A673 (cell line): ENCODE results near the gene ARHGAP8.

Experiments
- CTCF ChIP-seq: fragments of 300-800, 200-600 bp; sonication (generic); conservative IDR thresholded peaks from 2 replicates; pipeline ENCODE4 v1.5.1; 2017; ENCODE audit warnings: low read depth, mild to moderate bottlenecking, antibody characterized with exemption, low read length, moderate library complexity, mixed read lengths
- EZH2 ChIP-seq: fragments of 200-600 bp; sonication (generic); IDR thresholded peaks from 2 replicates; pipeline ENCODE4 v1.6.1; 2017; ENCODE audit warnings: borderline replicate concordance, low read depth, mild to moderate bottlenecking, mixed read lengths, antibody characterized with exemption, low read length; ENCODE audit not compliant: poor library complexity, severe bottlenecking

DNA sequence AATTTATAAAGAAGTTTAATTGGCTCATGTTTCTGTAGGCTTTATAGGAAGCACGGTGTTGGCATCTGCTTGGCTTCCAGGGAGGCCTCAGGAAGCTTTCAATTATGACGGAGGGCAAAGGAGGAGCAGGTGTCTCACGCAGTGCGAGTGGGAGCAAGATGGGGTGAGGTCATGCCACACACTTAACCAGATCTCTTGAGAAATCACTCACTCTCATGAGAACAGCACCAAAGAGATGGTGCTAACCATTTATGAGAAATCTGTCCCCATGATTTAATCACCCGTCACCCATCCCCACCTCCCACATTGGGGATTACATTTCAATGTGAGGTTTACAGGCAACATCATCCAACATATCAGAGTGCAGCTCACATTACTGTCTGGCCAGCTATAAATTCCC, 103.5 kb downstream of the ARHGAP8 start:
- TF ChIP-seq CTCF (no peak), EZH2 (no peak)
